ENCODE data around the gene TFAP2A.

TFAP2A gene

DNA sequence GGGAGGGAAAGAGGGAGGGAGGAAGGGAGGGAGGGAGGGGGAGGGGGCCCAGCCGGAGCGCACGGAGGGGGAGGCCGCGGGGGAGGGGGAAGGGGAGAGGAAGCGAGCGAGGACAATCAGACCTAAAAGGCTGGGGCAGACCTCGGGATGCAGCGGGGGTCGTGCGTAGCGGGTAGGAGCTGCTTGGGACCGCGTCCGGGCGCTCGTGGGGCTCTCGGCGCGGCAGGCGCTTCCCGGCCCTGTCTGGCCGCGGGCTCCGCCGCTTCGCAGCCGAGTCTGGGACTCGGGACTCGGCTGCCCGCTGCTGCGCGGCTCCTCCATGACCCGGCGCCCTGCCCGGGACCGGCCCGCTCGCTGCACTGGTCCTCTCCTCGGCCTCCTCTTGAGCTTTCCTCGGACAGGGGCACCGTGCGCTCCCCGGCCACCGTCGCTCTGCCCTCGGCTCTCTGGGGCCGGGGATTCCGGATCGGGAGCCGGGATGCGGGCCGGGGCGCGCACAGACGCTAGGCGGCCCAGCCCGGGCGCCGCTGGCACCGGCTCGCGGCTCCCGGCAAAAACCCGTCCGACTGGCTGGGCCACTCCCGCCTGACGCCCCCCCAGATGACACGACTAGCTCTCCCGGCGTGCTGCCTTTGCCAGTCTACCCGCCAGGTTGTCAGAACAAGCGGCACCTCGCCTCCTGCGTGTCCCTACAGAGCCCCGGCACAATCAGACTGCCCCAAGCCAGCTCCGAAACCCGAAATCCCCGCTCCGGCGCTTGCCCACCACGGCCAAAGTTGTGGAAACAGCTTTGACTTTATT, 2.2 kb downstream of the TFAP2A start:
- DNase-seq: peak in 1 of 2 experiments; percentile 33

DNA sequence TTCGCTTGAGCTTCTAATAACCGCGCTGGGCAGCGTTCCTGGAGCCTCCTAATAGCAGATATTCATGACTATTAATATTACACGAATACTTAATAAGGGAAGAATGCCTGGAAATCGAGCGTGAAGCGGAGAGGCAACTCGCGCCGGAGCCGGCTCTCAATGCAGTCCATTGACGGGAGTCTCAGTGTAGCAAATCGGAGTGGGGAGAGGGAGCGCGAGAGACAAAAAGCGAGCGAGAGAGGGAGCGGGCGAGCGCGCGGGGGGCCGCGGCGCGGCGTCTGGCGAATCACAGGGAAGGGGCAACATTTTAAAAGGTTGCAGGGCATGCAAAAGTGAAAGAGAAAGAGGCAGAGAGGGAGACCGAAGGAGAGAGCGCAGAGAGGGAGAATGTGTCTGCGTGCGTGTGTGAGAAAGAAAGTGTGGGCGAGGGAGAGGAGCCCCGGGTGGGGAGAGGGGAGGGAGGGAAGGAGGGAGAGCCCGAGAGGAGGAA, 2.9 kb downstream of the TFAP2A start:
- DNase-seq: peak; percentile 62 to 66

DNA sequence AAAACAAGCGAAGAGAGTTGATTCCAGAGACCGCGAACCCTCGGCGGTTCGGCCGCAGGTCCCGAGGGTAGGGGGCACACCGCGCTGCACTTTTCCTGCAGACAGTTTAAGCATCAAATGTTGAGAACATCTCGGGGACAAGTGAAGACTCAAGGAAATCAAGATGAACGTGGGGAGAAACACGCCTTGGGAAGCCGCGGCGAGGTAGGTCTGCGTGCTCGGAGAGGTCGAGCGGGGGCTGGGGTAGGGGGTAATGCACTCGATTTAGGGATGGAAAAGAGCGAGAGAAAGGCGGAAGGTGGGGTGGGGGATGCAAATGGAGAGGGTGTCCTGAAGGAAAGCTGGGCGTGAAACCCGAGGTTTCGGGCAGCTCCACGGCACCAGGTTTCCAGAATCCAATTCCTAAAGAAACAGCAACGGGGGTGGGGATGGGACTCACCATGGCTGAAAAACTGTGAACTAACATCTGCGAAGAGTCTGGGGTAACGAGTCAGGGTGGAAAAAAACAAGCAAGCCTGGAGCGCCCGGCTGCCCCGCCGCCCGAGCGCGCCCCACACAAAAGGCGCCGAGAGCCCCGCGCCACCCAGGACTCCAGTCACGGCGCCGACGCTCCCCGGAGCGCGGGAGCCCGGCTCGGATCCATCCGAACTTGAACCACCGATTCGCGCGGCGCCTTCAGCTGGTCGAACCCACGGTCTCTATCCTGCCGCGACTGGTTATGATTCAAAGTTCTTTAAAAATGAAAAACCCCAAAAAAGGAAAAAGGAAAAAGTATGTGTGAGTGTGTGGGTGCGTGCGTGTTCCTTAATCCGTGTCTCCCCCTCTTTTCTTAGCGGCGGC, 3.5 kb downstream of the TFAP2A start:
- no peak for DNase-seq

DNA sequence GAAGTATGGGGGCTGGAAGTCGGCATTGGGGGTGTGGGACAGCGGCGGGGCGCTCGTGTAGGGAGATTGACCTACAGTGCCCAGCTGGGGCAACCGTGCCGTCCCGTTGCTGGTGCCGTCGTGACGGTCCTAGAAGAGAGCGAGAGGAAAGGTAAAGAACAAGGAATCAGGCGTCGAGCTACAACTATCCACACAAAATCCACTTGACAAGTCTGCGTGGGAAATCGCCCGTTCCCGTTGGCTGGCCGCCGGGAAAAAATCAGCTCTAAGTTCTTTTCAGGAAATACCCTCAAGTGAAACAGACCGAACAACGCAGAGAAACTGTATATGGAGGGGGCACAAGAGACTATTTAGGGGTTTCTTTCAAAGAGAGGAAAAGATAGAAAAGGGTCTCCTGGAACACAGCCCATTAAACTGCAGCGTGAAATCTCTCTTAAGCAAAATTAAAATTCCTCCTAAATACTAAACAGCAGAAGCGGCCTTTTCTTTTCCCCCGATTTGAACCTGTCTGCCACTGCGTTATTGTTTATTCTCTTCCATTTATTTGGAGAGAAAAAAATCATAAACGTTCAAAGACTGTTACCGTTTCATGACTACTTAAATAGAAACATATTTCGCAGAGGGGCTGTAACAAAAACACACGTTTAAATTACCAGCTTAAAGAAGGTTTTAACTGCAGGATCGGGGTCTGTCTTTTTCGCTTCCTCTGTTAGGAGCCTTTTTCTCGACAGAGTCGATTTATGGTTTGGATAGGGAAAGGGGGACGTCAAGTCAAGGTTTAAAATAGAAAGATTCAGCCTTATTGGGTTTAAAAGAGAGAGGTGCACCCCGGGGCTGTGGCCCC, 4.4 kb downstream of the TFAP2A start:
- no peak for DNase-seq

DNA sequence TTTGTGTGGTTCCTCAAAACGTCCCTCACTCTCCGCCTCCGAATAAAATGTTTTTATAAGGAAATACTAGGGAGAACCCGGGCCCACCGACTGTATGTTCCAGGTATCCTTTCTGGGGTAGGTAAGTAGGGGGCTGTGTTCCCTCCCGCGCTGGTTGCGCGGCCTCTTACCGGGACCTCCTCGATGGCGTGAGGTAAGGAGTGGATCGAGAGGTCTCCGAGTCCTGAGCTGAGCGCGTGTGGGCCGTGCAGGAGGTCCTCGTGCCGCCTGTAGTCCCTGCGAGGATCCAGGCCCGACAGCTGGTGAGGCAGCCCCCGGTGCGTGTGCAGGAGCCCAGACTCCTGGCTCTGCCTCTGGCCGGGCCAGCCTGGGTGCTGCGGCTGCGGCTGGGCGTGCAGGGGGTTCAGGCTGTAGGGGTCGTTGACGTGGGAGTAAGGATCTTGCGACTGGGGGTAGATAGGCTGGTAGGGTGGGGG, 5.1 kb downstream of the TFAP2A start:
- no peak for DNase-seq

DNA sequence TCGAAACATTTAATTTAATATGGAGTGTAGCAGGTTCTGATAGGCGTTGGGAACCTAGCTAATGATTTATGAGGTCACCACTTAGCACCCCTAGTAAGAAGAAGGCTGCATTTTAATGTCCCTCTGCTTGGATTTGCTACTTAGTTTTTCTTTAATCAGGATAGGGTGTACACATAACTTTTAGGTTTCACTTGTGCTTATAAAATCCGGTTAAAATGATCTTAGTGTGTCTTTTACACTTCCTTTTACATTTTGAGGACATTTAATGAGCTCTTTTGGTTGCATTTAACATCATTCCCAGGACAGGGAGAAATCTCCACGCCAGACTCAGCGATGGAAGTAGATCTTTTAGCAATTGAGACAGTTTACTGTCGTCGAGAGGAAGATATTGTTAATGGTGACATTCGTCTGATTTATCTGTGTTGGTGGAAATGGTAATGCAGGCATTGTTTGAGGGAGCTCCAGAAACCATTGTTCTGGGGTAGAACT, 5.6 kb downstream of the TFAP2A start:
- no peak for DNase-seq

DNA sequence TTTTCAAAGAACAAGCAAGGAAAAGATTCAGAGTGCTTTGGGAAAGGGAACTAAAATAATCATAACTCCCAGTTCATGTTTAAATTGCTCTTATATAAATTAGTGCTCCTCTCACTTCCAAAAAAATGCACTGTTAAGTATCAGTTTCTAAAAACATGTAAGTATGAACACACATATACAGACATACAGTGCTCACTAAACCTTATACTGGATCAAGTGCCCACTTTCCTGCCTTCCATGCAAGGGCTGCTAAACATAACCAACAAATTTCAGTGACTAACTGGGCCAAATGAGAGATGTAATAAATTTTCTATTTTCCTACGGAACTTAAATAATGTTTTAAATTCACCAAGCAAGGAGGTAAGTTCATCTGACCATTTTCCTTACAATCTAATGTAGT, 6.4 kb downstream of the TFAP2A start:
- DNase-seq: no peak

DNA sequence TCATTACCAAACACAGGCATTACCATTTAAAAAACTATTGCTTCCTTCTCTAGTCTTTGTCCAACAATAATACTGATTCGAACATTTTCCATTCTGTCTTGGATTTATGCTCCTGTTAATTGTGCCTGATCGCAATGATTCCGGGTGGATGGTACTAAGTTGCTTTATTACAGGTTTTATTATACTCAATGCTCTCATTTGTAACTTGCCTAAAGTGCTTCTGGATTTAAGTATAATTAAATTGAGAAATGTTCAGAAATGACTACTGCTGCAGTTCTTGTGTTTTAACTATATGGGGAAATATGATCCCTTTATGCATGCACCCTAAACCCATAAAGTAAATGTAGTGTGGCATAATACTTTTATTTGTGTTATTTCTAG, 7.2 kb downstream of the TFAP2A start:
- DNase-seq: no peak

DNA sequence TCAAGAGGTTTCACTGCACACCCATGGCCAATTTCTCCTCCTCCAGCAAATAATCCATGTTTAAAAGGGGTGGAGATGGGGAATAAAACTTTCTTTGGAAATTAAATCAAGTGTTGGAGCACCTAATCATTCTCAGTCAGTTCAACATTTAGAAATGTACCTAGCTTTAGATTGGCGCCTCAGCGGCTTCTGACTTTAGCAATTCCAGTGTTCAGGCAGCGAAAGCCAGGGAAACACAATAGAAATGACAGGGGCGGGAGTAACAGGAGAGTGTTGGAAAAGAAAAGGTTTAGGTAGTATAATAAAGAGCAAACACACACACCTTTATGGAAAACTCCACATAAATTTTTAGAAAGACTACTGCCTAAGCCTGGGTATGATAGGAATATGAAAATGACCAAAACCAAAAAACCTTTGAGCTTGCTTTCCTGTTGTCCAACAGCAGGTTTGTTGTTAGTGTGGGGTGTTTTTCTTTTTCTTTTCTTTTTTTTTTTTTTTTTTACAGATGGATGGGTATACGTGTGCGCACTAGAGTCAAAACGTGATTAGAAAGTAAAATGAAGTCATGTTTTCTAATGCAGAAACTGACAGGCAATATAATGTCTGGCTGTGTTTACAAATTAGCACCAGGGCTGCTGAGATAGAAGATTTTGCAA, 7.7 kb downstream of the TFAP2A start:
- DNase-seq: no peak

DNA sequence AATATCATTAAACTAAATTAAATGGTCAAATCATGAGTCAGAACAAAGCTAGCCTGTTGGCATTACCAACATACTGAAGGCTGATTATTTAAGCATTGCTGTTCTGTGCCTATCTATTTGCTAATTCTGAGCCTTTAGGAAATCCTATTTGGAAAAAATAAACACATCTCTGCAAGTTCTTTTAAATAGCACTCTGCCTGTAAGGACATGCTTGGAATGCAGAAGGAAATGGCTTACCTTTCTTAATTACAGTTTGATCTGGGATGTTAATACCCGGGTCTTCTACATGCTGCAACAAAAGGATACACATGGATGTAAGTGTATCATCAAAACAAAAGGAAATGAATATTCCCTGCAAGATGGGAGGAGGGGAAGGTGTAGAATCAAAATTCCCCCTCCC, 8.3 kb downstream of the TFAP2A start:
- DNase-seq: no peak

DNA sequence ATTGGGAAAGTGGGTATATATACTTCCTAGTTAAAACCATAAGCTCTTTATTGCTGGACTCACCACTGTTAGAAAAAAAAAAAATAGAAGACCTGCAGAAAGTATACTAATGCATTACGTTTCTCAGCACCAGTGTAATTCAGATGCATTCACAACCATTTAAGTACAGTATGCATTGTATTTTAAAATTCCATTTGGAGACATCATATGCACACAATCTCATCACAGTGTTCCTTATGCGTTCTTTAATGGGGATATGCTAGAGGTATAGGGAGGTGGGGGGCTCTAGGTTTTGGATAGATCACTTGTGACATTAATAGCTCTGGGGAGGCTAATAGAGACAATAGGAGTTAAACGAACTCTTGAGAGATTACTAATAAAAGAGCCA, 9.4 kb downstream of the TFAP2A start:
- no peak for DNase-seq

DNA sequence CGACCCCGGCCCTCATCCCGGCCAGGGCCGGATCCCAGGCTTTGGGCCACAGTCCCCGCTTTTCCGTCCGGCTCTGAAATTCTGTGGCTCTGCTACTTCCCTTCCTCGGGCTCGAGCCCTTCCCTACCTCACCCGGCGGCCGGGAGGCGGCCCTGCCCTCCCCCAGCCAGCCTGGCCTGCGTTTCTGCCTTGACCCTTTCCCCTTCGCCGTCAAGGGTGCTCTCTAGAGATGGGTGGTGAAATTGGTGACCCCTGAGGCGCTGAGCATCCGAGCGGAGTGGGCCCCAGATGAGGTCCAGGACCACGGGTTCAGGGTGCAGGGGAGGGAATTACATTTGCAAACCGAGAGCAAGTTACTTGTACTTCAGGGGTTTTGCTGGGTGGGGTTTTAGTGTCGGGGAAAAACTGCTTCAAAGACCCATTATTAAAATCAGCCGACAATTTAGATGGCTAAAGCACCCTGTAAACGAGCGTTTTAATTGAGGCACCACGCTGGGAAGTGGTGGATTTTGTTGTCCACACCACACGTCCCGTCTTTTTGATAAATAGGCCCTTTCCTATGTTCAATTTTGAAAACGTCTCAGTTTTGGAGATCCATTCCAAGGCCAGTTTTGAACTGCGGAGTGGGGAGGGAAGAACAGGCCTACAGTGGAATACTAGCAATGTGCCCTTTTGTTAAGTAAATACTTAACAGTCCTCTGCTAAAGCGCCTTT, 9.9 kb downstream of the TFAP2A start:
- DNase-seq: no peak

DNA sequence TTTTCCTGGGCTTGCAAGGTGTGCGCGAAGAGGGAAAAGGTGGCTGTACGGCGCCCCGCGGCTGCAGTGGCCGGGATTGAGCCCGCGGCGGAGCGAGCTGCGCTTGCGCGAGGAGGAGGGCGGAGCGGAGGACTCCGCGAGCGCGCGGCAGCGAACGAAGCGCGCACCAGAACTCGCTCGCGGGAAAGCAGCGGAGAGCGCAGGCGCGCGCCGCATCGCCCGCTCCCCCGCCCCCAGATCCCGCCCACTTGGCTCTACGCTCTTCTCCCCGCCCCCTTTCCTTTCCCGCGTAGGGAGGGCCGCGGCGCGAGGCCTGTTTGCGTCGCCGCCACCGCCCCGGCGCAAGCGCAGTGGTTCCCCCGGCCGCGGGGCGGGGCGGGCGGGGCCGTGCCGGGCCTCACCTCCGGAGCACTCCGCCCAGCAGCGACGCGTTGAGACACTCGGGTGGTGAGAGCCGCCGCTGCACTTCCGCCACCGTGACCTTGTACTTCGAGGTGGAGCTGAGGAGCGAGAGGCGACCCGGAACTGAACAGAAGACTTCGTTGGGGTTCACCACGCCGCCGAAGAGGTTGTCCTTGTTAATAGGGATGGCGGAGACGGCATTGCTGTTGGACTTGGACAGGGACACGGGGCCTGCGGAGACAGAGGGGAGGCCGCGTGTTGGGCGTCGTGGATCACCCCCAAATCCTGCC, 10.6 kb downstream of the TFAP2A start:
- DNase-seq: peak; percentile 87 to 91

DNA sequence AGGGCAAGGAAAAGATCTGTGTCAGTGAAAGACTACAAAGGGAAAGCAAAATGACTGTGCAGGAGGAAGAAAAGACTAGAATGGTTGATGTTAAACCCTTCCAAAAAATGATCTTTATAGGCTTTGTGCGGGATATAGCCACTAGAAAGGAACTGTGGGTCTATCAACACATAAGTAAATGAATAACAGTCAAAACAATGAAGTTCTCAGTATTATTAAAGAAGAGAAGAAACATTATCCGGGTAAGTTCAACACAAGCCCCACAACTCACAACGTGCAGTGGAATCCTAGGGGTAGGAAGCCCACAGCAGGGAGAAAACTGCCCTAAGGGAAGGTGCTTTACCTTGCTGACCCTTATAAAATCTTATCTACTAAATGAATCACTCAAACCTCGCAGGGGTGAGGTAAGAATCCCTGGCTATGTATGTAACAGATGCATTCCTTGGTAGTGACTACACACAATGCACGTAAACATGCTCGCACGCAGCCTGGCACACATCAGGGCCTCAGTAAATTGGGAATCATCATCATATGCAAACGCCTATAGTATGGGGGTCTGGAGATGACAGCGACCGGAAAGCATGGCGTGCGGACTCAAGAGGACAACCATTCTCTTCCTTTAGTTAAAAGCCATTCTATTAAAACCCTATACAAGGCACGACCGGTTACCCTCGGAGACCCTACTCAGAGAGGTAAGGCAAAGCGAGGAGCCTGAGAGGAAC, 11.3 kb downstream of the TFAP2A start:
- no peak for DNase-seq

DNA sequence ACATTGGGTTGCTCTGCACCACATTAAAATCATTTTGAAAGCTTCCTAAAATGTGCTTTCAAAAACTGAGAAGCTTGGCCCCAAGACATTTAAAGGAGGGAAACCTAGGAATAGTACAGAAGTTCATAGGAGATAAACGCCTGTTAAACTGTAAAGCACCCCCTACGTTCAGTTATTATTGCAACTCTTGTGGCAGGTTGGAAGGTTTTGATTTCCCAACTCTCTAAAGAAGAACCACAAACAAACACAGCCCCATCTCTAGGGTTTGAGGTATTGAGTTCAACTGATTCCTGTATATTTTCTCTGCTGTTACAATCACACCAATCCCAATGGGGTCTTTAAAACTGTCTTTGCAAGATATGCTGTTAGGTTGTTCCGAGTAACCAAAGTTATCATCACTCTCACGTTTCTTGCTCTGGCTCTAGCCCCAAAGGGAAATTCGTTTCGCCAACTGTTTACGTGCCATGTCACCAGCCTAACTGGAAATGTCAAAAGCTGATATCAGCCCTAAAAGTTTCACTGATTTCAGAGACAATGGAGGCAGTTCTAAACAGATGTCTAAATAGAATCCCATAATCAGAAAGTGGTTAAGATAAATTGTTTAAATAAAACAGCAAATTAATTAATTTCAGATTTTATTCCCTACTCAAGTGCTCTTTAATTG, 12.1 kb downstream of the TFAP2A start:
- DNase-seq: no peak

DNA sequence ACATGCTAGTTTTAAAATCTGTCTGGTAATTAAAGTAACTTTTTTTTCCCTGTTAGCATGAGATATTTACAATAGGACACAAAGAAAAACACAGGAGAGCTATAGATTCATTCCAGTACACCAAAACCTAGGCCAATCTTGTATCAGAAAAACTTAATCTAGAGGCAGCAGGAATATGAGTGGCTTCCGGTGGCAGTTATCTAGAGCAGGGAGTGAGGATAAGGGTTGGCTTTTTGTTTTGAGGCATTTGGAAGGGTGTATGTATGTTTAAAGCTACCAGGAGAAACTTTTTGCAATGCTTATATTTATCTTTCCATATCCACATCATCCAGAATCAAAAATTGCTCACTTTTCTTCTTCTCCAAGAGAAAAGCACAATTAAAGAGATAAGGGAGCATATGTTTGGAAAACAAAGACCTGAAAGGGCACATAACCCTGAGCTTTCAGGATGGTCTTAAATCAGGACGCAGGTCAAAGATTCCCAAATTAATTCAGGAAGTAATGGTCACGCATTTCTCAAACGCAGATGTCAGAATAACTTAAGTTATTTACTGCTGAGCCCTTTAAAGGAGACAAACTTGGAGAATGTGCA, 13.1 kb downstream of the TFAP2A start:
- no peak for DNase-seq

DNA sequence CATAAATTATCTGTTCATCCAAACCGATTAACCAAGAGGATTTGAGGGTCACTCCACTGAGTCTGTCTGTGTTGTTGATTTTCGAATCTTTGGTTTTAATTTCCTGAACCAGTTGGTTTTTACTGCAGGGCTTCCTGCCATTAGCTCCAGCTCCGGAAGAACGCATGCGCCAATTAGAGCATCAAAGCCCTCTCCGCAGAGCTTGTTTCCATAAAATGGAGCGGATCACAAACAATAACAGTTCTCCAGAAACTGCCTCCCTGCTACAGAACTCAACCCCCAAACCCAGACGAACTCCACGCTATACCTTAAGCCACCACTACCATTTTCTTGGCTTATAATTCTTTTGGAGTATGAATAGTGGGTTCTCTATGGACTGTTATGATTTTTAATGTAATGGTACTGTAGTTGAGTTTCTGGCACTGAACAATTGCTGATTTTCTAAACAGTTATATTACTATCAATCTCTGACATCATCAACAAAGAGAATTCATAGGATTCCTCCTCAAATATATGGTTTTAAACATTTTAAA, 13.8 kb downstream of the TFAP2A start:
- no peak for DNase-seq

DNA sequence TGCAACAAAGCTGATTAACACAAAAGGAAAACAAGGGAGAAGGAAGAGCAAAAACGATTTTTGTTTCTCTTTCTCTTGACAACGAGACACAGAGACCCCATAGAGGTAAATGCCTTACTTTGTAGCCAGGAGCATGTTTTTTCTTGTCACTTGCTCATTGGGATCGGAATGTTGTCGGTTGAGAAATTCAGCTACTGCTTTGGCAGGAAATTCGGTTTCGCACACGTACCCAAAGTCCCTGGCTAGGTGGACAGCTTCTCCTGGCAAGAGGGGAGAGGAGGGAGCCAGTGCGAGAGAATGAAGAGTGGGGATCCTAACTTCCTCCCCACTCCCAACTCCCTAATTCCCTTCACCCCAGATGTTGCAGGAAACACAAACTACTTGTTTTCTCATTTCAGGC, 14.5 kb downstream of the TFAP2A start:
- DNase-seq: no peak

DNA sequence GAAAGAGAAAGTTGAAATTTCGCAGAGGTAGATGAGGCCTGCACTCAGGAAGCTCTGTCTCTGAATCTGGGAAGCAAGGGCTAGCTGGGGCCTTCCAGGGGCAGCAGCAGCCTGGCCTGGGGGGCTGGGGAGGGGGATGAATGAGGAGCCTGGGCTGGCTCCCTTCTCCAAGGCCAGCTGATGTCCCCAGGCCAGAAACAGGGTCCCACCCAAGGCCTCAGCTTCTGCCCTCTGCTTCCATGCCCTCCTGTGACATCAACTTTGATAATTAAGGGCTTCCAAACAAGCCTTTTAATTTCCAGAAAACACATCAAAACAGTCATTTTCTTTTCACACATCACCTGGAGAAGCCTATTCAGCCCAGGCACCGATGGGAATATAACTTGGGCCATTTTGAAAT, 15.4 kb downstream of the TFAP2A start:
- DNase-seq: no peak

Data from activated T-cell treated with anti-CD3 and anti-CD28 coated beads, Interleukin-2, amount 50 U/mL, for 48 hours (primary cell).